ENCODE results near the gene PROSER2. TPM values are rescaled to one million over a fixed set of nuclear protein-coding genes. Genes with fewer than 3 reads are reported as not detected.

Gene PROSER2
- total RNA-seq, 2 donors from 2014 or later = 29.3 to 58.3 TPM

DNA sequence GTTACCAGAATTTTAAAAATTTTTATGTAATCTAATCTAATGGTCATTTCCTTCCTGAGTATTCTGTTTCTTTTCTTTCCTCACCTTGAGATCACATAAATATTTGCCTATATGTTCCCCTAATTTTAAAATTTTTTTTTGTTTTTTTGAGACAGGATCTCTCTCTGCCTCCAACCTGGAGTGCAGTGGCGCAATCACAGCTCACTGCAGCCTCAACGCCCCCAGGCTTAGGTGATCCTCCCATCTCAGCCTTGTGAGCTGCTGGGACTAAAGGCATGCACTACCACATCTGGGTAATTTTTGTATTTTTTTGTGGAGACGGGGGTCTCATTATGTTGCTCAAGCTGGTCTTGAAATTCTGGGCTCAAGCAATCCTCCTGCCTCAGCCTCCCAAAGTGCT, 4.1 kb upstream of the PROSER2 start:
- no peaks in the 10 kb centered on the region for H3K27me3 ChIP-seq
- DNase-seq = no peak
- H3K27ac ChIP-seq = no peak overlapping the region
- no peaks in the 10 kb centered on the region for H3K36me3 ChIP-seq (replicated peaks in 1 of 2; ENCODE audit: insufficient read depth in 1 of 2, low read depth in 2 of 2)
- TF ChIP-seq POLR2A (IDR thresholded peaks at IDR 0.05) = no peak
- TF ChIP-seq, protein P1, sequence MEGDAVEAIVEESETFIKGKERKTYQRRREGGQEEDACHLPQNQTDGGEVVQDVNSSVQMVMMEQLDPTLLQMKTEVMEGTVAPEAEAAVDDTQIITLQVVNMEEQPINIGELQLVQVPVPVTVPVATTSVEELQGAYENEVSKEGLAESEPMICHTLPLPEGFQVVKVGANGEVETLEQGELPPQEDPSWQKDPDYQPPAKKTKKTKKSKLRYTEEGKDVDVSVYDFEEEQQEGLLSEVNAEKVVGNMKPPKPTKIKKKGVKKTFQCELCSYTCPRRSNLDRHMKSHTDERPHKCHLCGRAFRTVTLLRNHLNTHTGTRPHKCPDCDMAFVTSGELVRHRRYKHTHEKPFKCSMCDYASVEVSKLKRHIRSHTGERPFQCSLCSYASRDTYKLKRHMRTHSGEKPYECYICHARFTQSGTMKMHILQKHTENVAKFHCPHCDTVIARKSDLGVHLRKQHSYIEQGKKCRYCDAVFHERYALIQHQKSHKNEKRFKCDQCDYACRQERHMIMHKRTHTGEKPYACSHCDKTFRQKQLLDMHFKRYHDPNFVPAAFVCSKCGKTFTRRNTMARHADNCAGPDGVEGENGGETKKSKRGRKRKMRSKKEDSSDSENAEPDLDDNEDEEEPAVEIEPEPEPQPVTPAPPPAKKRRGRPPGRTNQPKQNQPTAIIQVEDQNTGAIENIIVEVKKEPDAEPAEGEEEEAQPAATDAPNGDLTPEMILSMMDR (IDR thresholded peaks at IDR 0.05) = no peak
- H3K9me3 ChIP-seq = no peaks in the 10 kb centered on the region
- H3K4me3 ChIP-seq = no peak overlapping the region
- ATAC-seq = no peak
- 71 to 73% methylated on average over 3 of the region's 3 CpGs for WGBS, 2 donors
- intact Hi-C loops (cut with DNase I) = no loop called here
- no peaks in the 10 kb centered on the region for H3K4me1 ChIP-seq

DNA sequence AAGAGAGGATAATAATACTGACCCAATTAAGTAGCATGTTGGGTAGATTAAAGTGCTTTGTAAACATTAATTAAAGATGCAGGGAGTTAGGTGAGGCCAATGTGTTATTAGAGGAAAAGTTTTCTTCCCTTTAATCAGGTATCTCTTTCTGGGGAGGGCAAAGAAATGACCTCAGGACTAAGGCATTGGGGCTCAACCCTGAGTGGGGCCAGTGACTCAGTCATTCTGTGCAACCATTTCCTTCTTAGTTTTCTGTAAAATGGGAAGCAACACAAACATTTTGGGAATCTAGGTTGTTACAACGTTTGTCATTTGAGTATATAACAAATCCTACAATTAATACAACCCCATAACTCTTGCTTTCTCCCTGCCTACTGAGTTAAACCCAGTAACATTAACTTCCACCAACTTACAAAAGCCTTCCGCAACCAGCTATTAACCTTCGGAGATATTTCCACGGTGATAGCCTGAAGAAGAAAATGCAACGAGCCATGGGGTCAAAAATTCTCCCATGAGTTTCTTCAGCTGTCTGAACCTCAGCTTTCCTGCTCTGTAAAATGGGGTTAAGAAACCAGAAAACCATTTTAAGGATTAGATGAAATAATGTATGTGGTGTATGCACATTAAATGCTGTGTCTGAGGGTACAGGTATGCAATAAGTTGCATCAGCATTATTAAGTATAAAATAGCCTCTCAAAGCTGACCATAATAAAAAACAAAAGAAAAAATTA, 965 bp upstream of the PROSER2 start:
- no peaks in the 10 kb centered on the region for H3K27me3 ChIP-seq
- H3K4me3 ChIP-seq = no peak overlapping the region
- no peak overlapping the region for H3K27ac ChIP-seq
- DNase-seq = no peak
- WGBS, 2 donors = 58 to 61% methylated on average over 5 of the region's 5 CpGs
- no peak for ATAC-seq
- H3K36me3 ChIP-seq (replicated peaks in 1 of 2; ENCODE audit: insufficient read depth in 1 of 2, low read depth in 2 of 2) = no peaks in the 10 kb centered on the region
- intact Hi-C loops (cut with DNase I) = no loop called here
- TF ChIP-seq, protein P1 (IDR thresholded peaks at IDR 0.05) = no peak
- no peak for TF ChIP-seq POLR2A (IDR thresholded peaks at IDR 0.05)
- no peaks in the 10 kb centered on the region for H3K9me3 ChIP-seq
- peaks cover 22% of the 10 kb centered on the region for H3K4me1 ChIP-seq

DNA sequence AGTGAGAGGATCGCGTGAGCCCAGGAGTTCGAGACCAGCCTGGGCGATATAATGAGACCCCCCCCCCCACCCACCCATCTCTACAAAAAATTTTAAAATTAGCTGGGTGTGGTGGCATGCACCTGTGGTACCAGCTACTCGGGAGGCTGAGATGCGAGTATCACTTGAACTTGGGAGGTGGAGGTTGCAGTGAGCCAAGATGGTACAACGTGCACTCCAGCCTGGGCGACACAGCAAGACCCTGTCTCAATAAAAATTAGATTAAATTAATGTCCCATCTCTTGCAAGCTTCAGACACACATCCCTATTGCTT, 391 bp upstream of the PROSER2 start:
- DNase-seq (no peak), ATAC-seq (no peak)
- no peaks in the 10 kb centered on the region for H3K9me3 ChIP-seq
- H3K27me3 ChIP-seq = no peaks in the 10 kb centered on the region
- 47 to 53% methylated on average over 7 to 8 of the region's 8 CpGs for WGBS, 2 donors
- no peaks in the 10 kb centered on the region for H3K36me3 ChIP-seq (replicated peaks in 1 of 2; ENCODE audit: insufficient read depth in 1 of 2, low read depth in 2 of 2)
- H3K4me3 ChIP-seq = peak overlapping the region in 1 of 2 donors; percentile 81
- H3K4me1 ChIP-seq = peaks cover 28% of the 10 kb centered on the region
- intact Hi-C loops (cut with DNase I) = no loop called here
- peak overlapping the region in 3 of 4 donors; percentile 81 to 92 (median 89) for H3K27ac ChIP-seq
- no peak for TF ChIP-seq POLR2A (IDR thresholded peaks at IDR 0.05)
- TF ChIP-seq, protein P1 (IDR thresholded peaks at IDR 0.05) = no peak

DNA sequence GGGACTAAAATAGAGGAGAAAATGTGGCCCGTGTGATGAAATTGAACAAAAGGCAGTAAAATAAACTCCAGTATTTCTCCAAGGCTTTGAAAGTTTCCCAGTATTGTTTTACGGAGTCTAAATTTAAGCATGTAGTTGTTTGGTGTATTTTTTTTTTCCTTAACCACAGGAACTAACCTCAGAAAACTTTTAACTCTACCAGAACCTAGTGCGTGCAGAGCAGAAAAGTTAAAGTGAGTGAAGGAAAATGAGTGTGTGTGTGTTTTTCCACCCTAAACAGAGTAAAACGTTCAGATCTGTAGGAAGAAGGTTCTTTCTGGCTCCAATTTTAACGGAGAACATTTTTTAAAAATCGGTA, 812 bp downstream of the PROSER2 start:
- Histone ChIP-seq H3K9me3 (no peaks in the 10 kb centered on the region), H3K4me1 (peaks cover 29% of the 10 kb centered on the region), H3K27me3 (no peaks in the 10 kb centered on the region), H3K27ac (peak overlapping the region; percentile 71 to 92 (median 85)), H3K36me3 (replicated peaks in 1 of 2; ENCODE audit: insufficient read depth in 1 of 2, low read depth in 2 of 2) (no peaks in the 10 kb centered on the region), H3K4me3 (peak overlapping the region; percentile 81 to 94)
- ATAC-seq = peak; percentile 3
- intact Hi-C loops (cut with DNase I) = no loop called here
- TF ChIP-seq, protein P1 (IDR thresholded peaks at IDR 0.05) = no peak
- TF ChIP-seq POLR2A (IDR thresholded peaks at IDR 0.05) = no peak
- 4 to 6% methylated on average over 6 of the region's 6 CpGs for WGBS, 2 donors
- no peak for DNase-seq

DNA sequence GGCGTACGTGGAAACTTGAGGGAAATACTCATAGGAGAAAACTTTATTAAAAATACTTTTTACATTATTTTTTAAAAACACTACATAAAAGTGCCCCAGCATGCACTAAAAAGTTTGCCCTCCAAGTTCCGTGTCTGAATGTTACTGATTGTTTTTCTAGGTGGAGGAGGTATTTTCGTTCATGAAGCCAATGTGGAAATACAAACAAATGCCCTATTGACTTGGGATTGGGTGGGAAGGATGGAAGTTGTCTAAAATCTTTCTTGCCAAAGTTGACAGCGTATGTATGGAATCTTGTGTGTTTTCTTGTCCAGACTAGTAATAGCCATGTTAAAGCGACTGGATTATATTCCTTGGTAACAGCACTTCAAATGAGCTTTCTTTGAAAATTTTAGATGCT, 1.2 kb downstream of the PROSER2 start:
- DNase-seq = no peak
- H3K36me3 ChIP-seq (replicated peaks in 1 of 2; ENCODE audit: insufficient read depth in 1 of 2, low read depth in 2 of 2) = no peaks in the 10 kb centered on the region
- no peaks in the 10 kb centered on the region for H3K27me3 ChIP-seq
- H3K27ac ChIP-seq = peak overlapping the region in 3 of 4 donors; percentile 81 to 92 (median 89)
- intact Hi-C loops (cut with DNase I) = no loop called here
- H3K4me3 ChIP-seq = peak overlapping the region in 1 of 2 donors; percentile 81
- H3K9me3 ChIP-seq = no peaks in the 10 kb centered on the region
- TF ChIP-seq, protein P1 (IDR thresholded peaks at IDR 0.05) = no peak
- no peak for TF ChIP-seq POLR2A (IDR thresholded peaks at IDR 0.05)
- ATAC-seq = no peak
- H3K4me1 ChIP-seq = peaks cover 29% of the 10 kb centered on the region
- 13 to 16% methylated on average over 6 of the region's 6 CpGs for WGBS, 2 donors

Data from body of pancreas (tissue), 4 donors.